ENCODE results near the gene TGFB3. TPM values are rescaled to one million over a fixed set of nuclear protein-coding genes. Genes with fewer than 3 reads are reported as not detected.

Gene TGFB3
- total RNA-seq (2014; rRNA removed; shearing (Covaris generic)), result 2.4 and 2.5 TPM in 2 replicates

GRCh38 chr14:75981426-75982265, at the start of gene TGFB3:
TSS of gene TGFB3 (minus strand) at chr14:75981995. CDS start at chr14:75980893, 1,102 bp downstream.

DNA sequence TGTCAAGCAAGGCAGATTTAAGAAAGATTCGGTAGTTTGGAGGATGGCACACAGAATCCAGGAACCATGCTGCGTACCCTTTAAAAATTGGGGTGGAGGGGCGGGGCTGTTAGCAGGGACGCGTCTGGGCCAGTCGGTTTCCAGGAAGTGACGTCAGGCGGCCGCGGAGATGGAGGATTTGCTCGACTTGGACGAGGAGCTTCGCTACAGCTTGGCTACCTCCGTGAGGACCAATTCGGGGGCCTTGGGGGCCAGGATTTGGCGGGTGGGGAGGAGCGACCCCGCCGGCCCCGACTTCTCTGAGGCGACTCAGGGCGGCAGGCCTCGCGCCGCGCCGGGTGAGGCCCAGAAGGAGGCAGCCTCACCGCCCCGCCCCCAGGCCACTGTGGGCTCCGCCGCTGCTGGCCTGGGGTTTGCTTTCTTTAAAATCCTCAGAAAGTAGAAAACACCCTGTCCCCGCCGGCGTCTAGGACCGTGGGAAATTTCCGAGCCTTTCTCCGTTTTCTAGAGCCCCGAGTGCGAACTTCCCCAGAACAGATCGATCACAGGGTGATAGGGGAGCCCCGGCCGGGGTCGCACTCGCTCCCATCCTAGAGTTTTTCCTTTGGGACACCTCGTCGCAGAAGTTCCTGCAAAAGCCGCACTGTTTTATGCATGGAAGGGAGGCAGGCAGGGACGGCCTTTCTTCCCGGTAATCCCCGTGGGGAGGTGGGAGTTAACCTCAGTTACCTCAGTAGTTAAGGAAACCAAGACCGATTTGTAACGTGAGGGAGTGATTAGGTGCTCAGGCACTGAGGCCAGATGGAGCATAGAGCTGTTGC, 4.0 kb upstream of the TGFB3 start, which contains the start of gene IFT43:
IFT43 (plus strand) TSS at position 146 of the 821 bp plus-strand sequence; CDS start at position 170, 24 bp downstream.

Other genes starting within 250 kb of the TGFB3 start
- gene IFT43, start 3.8 kb upstream of the TGFB3 start, total RNA-seq (2014; rRNA removed; shearing (Covaris generic)), result 26.4 and 37.0 TPM in 2 replicates
- 23.4 and 32.5 TPM in 2 replicates for gene GPATCH2L, start 169.9 kb upstream of the TGFB3 start, total RNA-seq (2014; rRNA removed; shearing (Covaris generic))

All from A375 (cell line).